Fibroblast of mammary gland (primary cell): ENCODE results near the gene CDK1.
"Not testable (repeated sequence)": the region's sequence is repeated elsewhere in the genome, so short reads cannot be mapped to it uniquely, and the experiment has no call there.

ENCODE experiments used
- DNase-seq: peaks from one replicate; pipeline ENCODE4 v3.0.0-alpha.2; 2010; ENCODE audit warnings: low read depth
- H3K4me3 ChIP-seq: 2 replicates; pipeline ENCODE4 v1.5.1; 2011; ENCODE audit warnings: low read depth, mild to moderate bottlenecking, low read length, moderate library complexity; ENCODE audit not compliant: control insufficient read depth
- CTCF ChIP-seq: conservative IDR thresholded peaks from 2 replicates; pipeline ENCODE4 v1.5.1; 2011; ENCODE audit warnings: low read depth, low read length, inconsistent platforms; ENCODE audit not compliant: control insufficient read depth, insufficient read depth

CDK1 gene

GRCh38 chr10:60827791-60828488 is 49.7 kb downstream of the CDK1 start:
- no peak for TF ChIP-seq CTCF

GRCh38 chr10:60828489-60828852 is 50.2 kb downstream of the CDK1 start:
- DNase-seq = no peak
- no peak for TF ChIP-seq CTCF
- no peak overlapping the region for H3K4me3 ChIP-seq

More at GRCh38 chr10:60827791-60828488, 49.7 kb downstream of the CDK1 start:
- peak; percentile 61 for DNase-seq
- H3K4me3 ChIP-seq = no peak overlapping the region

- not testable (repeated sequence) for DNase-seq, H3K4me3 ChIP-seq
Measured at GRCh38 chr10:60832136-60832535, 53.9 kb downstream of the CDK1 start.

GRCh38 chr10:60834401-60834800 is 56.1 kb downstream of the CDK1 start:
- TF ChIP-seq CTCF = no peak
- H3K4me3 ChIP-seq = no peak overlapping the region
- no peak for DNase-seq

GRCh38 chr10:60835049-60835448 is 56.8 kb downstream of the CDK1 start:
- no peak for TF ChIP-seq CTCF
- no peak for DNase-seq
- no peak overlapping the region for H3K4me3 ChIP-seq

GRCh38 chr10:60841227-60841626 is 62.9 kb downstream of the CDK1 start:
- not testable (repeated sequence) for DNase-seq

GRCh38 chr10:60842694-60843093 is 64.4 kb downstream of the CDK1 start:
- no peak overlapping the region for H3K4me3 ChIP-seq
- no peak for DNase-seq
- TF ChIP-seq CTCF = no peak

More at GRCh38 chr10:60841227-60841626, 62.9 kb downstream of the CDK1 start:
- not testable (repeated sequence) for H3K4me3 ChIP-seq
